Kidney epithelial cell (primary cell): ENCODE results near the gene CARMIL3. TPM values are rescaled to one million over a fixed set of nuclear protein-coding genes. Genes with fewer than 3 reads are reported as not detected.
A peak's percentile ranks its signal among the peaks of the same experiment; 100 is the strongest.
"Not testable (repeated sequence)": the region's sequence is repeated elsewhere in the genome, so short reads cannot be mapped to it uniquely, and the experiment has no call there.

ENCODE experiments used
- DNase-seq: peaks from one replicate; pipeline ENCODE4 v3.0.0-alpha.2; 2010; ENCODE audit warnings: low read depth
- H3K27me3 ChIP-seq: 2 replicates; pipeline ENCODE4 v1.6.0; 2011; ENCODE audit warnings: low read length; ENCODE audit not compliant: control insufficient read depth, insufficient read depth
- H3K36me3 ChIP-seq: 2 replicates; pipeline ENCODE4 v1.5.1; 2011; ENCODE audit warnings: low read length; ENCODE audit not compliant: control insufficient read depth, insufficient read depth
- H3K4me3 ChIP-seq: 2 replicates; pipeline ENCODE4 v1.5.1; 2011; ENCODE audit warnings: low read depth, mild to moderate bottlenecking, control low read depth, low read length
- CTCF ChIP-seq: IDR thresholded peaks from 2 replicates; pipeline ENCODE4 v1.5.1; 2011; ENCODE audit warnings: mild to moderate bottlenecking, moderate library complexity, low read length, control low read depth, inconsistent platforms; ENCODE audit not compliant: insufficient read depth, poor library complexity, severe bottlenecking
- total RNA-seq: library from RNA; depleted of rRNA; stranded (reverse); fragments of >200 nt; gene quantifications from 2 replicates; pipeline ENCODE4 v1.2.3, GENCODE V29; 2015

CARMIL3 gene
- 1.5 and 2.3 TPM in 2 replicates for total RNA-seq

- no peak for DNase-seq
Observed at GRCh38 chr14:24051789-24052655, at the start of gene CARMIL3. TSS of gene CARMIL3 (plus strand) at chr14:24052009. CDS start at chr14:24052154, 145 bp downstream.

GRCh38 chr14:24006471-24006816, 45.4 kb upstream of the CARMIL3 start:
- peak overlapping the region; percentile 27 for H3K4me3 ChIP-seq
- not testable (repeated sequence) for DNase-seq, H3K36me3 ChIP-seq

More at GRCh38 chr14:24051789-24052655, at the start of gene CARMIL3:
- Histone ChIP-seq H3K4me3 (peak within 1 kb of the TSS; percentile 43), H3K27me3 (peaks cover 32% of the 10 kb centered on the region), H3K36me3 (no peaks in the 10 kb centered on the region)
- no peak for TF ChIP-seq CTCF

GRCh38 chr14:24006817-24007652, 44.8 kb upstream of the CARMIL3 start:
- peak overlapping the region; percentile 27 for H3K4me3 ChIP-seq
- not testable (repeated sequence) for H3K36me3 ChIP-seq, H3K27me3 ChIP-seq, DNase-seq

More at GRCh38 chr14:24006471-24006816, 45.4 kb upstream of the CARMIL3 start:
- H3K27me3 ChIP-seq, result not testable (repeated sequence)

- TF ChIP-seq CTCF, result no peak
- Histone ChIP-seq H3K36me3 (no peaks in the 10 kb centered on the region), H3K4me3 (no peak overlapping the region), H3K27me3 (no peaks in the 10 kb centered on the region)
- no peak for DNase-seq
Observed at GRCh38 chr14:24011051-24011450, 40.8 kb upstream of the CARMIL3 start.

GRCh38 chr14:24012726-24013273, 39.0 kb upstream of the CARMIL3 start:
- not testable (repeated sequence) for H3K4me3 ChIP-seq, H3K27me3 ChIP-seq, H3K36me3 ChIP-seq, DNase-seq

GRCh38 chr14:24013654-24014514, 37.9 kb upstream of the CARMIL3 start:
- peak; percentile 10 for DNase-seq
- H3K27me3 ChIP-seq, result no peaks in the 10 kb centered on the region
- H3K4me3 ChIP-seq, result no peak overlapping the region
- TF ChIP-seq CTCF, result peak; percentile 73
- no peaks in the 10 kb centered on the region for H3K36me3 ChIP-seq

- not testable (repeated sequence) for H3K36me3 ChIP-seq, H3K4me3 ChIP-seq, H3K27me3 ChIP-seq, DNase-seq
Observed at GRCh38 chr14:24015745-24016144, 36.1 kb upstream of the CARMIL3 start.

GRCh38 chr14:24018978-24019377, 32.8 kb upstream of the CARMIL3 start:
- not testable (repeated sequence) for H3K36me3 ChIP-seq, H3K27me3 ChIP-seq, H3K4me3 ChIP-seq, DNase-seq
